GM12874 (cell line): ENCODE results near the gene XYLB.

ENCODE experiments used
- CTCF ChIP-seq: IDR thresholded peaks from 2 replicates; pipeline ENCODE4 v1.5.1; 2011; ENCODE audit warnings: low read depth, mild to moderate bottlenecking, control low read depth, low read length, moderate library complexity; ENCODE audit not compliant: insufficient read depth

Gene XYLB

GRCh38 chr3:38459499-38460048, 113.0 kb downstream of the XYLB start:
- no peak for TF ChIP-seq CTCF

GRCh38 chr3:38460377-38461270, 114.0 kb downstream of the XYLB start:
- TF ChIP-seq CTCF, result no peak
